Endometrial microvascular endothelial cells (primary cell): ENCODE data around the gene AIMP2. TPM values are rescaled to one million over a fixed set of nuclear protein-coding genes. Genes with fewer than 3 reads are reported as not detected.
"Not testable (repeated sequence)": the region's sequence is repeated elsewhere in the genome, so short reads cannot be mapped to it uniquely, and the experiment has no call there.

ENCODE experiments used
- in situ Hi-C: cut with HindIII; loops from 2 replicates; pipeline ENCODE4 v1.10.0; 2017; ENCODE audit warnings: low sequenced_read_pairs, low pct_unique_long_range_greater_than_20kb; ENCODE audit errors: inconsistent ontology term
- total RNA-seq: library from RNA; depleted of rRNA; stranded (reverse); fragments of >200 nt; gene quantifications from one replicate; pipeline ENCODE4 v1.2.3, GENCODE V29; 2015; ENCODE audit errors: inconsistent ontology term

AIMP2 gene
- total RNA-seq, 1 donor from 2014 or later = 87.2 TPM

DNA sequence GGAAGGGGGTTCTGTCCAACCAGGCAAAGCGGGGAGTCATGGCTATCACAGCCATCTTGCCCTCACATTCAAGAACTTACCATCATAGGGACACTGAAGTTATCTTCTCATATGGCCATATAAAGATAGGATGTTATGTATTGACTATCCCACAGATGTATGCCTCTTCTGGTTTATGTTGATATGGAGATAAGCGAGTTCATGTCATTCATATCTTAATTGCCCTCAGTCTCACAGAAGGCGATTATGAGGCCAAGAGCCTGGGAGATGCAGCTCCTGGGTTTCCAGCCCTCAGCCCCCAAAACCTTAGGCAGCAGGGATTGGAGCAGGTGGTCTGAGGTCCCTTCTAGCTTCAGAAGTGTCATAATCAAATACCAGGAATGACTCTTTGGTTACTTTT lies 13.6 kb downstream of the AIMP2 start:
- in situ Hi-C loops = no loop called here

DNA sequence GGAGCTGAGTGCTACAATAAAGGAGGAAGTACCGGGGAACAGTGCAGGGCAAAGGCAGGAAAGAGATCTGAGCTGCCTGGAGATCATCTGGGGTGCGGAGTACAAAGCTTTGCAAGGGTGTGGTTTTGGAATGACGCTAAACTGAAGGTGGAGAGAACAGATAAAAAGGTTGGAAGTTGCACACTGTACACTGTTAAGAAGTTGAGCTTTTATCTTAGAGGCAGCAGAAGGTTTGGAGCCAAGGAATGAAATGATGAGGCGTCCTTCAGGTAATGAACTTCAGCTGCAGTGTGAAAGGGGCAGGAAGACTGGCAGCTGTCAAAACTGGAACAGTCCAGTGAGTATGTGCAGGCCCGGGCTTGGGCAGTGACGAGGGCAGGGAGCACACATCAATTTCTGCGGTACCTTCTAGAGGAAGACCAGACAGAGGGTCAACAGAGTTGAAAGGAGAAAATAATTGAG lies 14.9 kb downstream of the AIMP2 start:
- in situ Hi-C loops = no loop called here

DNA sequence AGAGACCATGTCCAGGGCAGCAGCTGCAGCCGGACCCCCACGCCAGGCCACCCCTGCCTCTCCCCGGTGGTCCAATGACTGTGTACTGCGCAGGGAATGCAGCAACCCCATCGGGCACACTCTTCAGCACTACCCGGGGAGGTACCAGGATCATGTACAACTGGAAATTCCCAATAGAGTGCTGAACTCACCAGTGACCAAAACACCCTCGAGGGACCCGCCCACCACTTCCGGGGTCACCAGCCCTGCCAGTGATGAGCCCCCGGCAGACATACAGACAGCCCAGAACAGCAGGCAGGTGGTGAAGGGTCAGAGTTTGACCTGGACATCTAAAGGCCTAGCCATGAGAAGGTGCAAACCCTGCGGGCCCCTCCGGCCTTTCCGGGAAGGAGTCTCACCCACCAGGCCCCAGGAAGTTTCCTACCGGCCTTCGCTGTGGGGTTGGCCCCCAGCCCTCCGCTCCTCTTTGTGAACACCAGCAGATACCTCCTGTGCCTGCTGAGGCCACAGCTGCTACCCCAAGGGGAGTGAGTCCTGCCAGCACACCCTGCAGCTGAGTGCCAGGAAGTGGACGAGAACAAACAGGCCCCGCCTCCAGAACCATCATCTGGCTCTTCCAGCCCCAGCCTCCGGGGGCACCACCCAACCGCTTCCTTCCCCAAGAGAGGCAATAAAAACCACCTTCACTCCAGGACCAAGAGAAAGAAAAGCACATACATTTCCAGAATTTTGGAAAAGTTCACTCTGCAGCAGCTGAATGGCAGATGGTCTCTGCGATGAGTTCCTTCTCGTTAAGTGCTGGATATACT lies 17.1 kb downstream of the AIMP2 start:
- in situ Hi-C loops = no loop called here

DNA sequence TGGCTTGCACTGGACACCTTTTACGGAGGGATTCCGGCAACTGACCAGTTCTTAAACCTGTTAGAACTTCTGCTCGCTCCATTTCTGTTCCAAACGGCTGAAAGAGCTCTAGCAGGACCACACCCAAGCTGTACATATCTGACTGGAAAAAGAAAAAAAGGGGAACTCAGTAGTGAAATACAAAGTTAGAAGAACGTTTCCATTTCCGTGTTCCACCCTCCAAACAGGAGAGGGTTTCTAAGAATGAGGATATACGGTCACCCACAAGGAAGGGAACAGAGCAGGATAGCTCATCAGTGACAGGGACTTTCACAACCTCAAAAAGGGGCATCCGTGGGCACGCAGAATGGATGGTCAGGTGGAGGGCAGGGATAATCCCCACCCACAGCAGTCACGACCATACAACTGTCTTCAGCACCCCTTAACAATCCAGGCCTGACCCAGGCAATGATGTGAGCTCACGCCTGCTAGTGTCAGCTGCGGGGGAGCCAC lies 17.8 kb downstream of the AIMP2 start:
- in situ Hi-C loops = no loop called here

DNA sequence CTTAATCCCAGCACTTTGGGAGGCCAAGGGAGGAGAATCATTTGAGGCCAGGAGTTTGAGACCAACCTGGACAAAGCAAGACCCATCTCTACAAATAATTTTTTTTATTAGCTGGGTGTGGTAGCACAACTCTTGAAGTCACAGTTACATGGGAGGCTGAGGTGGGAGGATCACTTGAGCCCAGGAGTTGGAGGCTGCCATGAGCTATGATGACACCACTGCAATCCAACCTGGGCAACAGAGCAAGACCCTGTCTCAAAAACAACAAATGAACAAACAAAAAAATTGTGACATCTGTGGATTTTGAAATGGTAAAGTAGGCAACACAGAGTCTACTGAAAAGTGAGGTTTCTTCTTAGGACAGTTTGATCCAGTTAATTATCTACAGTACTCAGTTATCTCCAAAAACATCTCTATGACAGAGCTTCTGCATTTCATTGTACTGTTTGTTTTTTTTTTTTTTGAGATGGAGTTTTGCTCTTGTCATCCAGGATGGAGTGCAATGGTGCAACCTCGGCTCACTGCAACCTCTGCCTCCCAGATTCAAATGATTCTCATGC lies 18.8 kb downstream of the AIMP2 start:
- in situ Hi-C loops = no loop called here

DNA sequence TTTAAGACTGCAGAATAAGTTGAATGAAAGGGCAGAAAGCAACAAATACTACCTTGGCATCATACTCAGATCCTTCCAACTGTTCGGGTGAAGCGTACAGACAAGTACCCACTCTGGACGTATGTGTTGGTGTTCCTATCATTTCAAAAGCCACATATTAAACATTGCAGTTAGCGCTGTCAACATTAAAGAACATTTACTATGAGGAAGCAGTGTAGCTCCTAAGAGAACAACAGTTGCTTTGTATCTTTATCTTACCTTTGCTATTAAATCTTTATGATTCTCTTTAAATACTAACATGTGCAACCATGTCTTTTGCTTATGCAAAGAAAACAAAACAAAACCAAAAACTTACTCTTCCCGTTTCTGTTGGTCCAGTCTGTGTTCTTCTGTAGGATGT lies 19.5 kb downstream of the AIMP2 start:
- in situ Hi-C loops = no loop called here

DNA sequence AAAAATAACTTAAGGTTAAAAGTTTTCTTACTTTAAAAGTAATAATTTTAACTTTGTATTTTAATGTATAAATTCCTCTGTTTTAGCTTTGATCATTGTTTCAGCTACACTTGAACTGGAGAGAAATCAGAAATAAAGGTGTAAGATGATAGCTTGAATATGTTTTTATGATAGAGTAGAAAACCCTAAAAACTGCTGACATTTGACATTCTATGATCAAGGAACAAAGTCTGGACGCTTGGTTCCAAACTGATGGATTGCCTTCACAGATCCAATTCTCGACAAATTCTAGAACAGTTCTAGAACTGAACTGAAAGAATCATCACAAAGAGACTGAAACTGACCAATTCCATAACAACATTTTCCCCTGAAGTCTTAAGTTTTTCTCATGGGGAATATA lies 21.9 kb downstream of the AIMP2 start, which contains the start of gene ANKRD61:
TSS of gene ANKRD61 (plus strand) at position 389 of the 400 bp plus-strand sequence. CDS start at position 389, 0 bp downstream.
- in situ Hi-C loops = no loop called here

DNA sequence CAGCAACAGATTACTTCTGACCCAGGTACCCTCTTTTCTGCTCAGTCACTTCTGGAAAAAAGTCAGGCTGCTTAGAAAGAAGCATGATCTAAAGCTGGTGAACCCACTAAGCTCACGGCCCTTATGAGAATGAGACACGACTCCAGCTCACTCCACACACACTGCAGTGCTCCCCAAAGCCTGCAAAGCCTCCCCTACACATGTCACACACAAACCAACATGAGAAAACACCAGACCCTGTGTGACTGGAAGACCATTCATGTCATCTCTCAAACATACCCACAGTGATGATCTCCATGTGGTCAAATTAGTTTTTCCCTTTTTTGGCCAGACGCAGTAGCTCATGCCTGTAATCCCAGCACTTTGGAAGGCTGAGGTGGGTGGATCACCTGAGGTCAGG lies 22.5 kb downstream of the AIMP2 start:
- in situ Hi-C loops = no loop called here

DNA sequence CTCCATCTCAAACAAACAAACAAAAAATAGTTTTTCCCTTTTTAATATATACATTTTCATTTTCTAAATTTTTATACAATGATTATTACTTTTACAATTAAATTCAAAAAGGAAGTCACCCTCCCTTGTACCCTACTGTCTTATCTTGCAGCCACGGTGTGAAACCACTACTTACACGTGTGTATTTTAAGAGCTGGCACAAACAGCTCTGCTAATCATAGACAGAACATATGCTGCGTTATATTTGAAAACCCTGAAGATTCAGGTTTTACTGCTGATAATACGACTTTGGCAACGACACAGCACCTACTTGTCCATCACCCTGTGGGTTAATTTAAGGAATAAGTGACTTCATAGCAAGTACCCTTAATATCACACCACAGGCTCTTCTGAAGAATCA lies 23.1 kb downstream of the AIMP2 start:
- in situ Hi-C loops = no loop called here

DNA sequence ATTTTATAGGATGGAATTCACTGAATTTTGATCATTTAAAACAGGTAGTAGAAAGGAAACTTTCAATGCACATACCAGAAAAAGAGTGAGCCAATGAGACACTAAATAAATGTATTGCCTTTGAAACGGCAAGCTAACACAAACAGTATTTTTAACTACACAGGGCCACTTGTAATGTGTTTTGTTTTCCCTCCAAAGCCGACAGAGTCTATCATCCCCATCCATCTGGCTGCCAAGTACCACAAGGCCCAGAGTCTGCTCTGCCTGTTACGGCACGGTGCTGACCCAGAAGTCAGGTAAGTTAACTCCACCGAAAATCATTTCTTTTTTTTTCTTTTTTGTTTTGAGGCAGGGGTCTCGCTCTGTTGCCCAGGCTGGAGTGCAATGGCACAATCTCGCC lies 23.6 kb downstream of the AIMP2 start:
- in situ Hi-C loops = no loop called here

DNA sequence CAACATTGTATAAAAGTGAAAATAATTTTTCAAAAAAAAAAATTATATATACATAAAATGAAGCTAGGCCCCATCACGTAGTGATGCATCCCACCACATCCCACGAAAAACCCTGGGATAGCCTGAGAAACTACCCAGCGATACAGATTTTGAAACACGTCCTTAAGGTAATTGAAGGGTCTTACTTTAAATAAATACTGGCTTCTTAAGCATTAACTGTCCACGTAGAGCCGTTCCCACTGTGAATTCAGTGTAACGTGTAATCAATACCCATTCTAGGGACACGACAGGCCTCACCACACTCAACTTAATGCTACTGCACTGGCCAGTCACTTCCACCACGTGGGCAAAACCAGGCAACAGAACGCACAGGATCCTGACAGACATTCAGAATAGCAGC lies 26.1 kb downstream of the AIMP2 start:
- in situ Hi-C loops = no loop called here

DNA sequence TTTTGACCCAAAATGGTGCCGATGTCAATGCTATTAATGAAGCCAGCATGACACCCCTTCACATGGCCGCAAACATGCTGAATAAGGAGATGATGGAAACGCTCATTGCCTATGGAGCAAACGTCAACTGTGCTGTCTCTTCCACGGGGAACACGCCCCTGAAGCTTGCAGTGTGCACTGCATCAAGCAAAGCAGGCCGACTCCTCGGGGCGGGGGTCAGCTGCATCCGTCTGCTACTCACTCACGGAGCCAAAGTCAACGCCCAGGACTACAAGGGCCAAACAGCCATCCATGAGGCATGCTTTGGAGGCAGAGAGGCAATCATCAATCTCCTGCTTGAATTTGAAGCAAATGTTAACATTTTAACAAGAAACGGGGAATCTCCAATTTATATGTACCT lies 26.6 kb downstream of the AIMP2 start:
- in situ Hi-C loops = no loop called here

DNA sequence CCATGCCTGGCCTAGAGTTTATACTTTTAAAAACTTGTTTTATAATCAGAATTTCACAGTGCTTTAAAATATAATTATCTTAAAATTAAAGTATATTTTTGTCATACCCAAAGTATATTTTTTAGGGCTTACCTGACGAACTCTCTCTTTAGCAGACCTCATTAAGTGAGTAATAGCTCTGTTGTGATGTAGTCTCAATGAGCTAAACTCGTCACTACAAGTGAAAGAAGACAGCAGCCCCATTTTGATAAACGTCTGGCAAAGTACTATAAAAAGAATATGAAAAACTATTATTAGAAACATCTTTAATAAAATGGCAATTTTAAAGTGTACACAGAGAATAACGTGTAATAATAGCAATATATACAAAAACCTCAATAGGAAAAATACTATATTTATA lies 40.7 kb downstream of the AIMP2 start:
- in situ Hi-C loops = no loop called here

DNA sequence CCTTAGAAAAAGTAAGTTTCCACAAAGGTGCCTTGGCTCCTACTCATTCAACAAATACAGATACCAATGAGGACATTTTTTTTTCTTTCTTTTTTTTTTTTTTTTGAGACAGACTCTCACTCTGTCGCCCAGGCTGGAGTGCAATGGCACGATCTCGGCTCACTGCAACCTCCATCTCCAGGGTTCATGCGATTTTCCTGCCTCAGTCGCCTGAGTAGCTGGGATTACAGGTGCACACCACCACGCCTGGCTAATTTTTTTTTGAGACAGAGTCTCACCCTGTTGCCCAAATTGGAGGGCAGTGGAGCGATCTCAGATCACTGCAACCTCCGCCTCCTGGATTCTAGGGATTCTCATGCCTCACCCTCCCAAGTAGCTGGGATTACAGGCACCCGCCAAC lies 42.1 kb downstream of the AIMP2 start:
- in situ Hi-C loops = not testable (repeated sequence)

DNA sequence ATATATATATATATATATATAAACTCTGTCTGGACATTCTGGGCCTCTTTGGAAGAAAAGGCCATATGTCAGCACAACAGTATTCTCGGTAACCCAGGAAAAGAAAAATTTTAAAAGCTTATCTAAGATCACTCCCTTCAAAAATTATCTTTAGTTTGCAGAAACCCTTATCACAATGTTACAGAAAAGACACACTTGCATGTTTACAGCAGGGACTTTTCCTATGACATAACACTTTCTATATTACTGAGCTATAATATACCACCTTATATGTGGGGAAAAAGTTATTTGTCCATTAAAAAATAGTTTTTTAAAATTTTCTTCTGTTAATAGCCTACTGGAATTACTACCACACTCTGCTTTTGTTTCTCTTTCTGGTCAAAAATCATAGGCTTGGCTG lies 47.5 kb downstream of the AIMP2 start:
- in situ Hi-C loops = no loop called here

DNA sequence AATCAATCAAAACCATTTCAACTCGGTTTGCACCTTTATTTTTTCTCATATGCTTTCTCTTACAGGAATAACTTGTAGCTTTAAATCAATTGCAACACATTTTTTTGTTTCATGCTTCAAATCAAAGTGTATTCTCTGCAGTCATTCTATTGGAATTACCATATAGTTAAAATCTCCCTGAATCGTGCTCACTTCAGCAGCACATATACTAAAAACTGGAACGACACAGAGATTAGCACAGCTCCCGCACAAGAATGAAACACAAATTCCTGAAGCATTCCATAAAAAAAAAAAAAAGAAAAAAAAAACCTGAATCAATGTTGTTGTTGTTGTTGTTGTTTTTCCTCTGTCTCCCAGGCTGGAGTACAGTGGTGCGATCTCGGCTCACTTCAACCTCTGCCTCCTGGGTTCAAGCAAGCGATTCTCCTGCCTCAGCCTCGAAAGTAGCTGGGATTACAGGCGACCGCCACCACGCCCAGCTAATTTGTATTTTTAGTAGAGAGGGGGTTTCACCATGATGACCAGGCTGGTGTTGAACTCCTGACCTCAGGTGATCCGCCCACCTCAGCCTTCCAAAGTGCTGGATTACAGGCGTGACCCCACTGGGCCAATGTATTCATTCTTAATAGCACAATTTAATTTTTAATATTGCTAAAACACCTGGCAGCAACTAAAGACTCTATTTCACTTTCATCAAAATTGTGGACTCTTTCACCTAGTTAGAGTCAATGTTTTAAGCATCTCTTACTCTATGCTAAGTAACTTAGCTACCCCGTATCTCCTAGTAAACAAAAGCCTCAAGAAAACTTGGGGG lies 48.5 kb downstream of the AIMP2 start:
- in situ Hi-C loops = no loop called here

DNA sequence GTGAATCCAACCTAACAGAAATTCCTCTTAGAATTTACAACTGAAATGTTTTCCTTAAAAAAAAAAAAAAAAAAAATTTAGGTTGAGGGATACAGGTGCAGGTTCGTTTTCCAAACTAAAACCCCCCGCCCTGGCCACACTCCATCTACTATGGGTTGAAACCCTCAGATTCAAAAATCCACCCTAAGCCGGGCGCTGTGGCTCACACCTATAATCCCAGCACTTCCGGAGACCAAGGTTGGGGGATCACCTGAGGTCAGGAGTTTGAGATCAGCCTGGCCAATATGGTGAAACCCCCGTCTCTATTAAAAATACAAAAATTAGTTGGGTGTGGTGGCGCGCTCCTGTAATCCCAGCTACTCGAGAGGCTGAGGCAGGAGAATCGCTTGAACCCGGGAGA lies 50.9 kb downstream of the AIMP2 start:
- in situ Hi-C loops = not testable (repeated sequence)

DNA sequence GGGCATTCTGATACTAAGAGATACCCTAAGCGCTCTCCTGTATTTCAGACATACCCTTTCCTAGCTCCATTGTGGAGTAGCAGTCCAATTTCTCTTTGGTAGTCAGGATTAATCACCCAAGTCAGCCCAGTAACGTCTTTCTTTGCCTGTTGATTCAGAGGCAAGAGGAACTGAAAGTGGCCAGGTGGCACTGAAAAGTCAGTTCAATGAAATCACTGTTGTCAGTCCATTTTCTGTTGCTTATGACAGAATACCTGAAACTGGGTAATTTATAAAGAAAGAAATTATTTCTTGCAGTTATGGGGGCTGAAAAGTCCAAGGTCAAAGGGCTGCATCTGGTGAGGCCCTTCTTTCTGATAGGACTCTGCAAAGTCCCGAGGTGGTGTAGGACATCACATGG lies 62.3 kb downstream of the AIMP2 start:
- in situ Hi-C loops = no loop called here
